Colonic mucosa (tissue), 4 donors: ENCODE data around the gene SEMA4D. TPM values are rescaled to one million over a fixed set of nuclear protein-coding genes. Genes with fewer than 3 reads are reported as not detected.

Experiments
- DNase-seq: peaks from one replicate; pipeline ENCODE4 v3.0.0-alpha.2; 2020
- H3K27ac ChIP-seq: fragments of 200-600 bp; one replicate; pipeline ENCODE4 v1.8.0; 2021
- H3K27me3 ChIP-seq: fragments of 200-600 bp; one replicate; pipeline ENCODE4 v1.8.0; 2021
- H3K36me3 ChIP-seq: fragments of 200-600 bp; one replicate; pipeline ENCODE4 v1.8.0; 2021
- H3K4me1 ChIP-seq: fragments of 200-600 bp; one replicate; pipeline ENCODE4 v1.8.0; 2021; ENCODE audit warnings: mild to moderate bottlenecking
- H3K4me3 ChIP-seq: fragments of 200-600 bp; one replicate; pipeline ENCODE4 v1.8.0; 2021
- H3K9ac ChIP-seq, 2 donors: one replicate each; pipeline ENCODE4 v1.7.0; 2013; ENCODE audit warnings: control low read depth in 2 of 2, low read depth in 2 of 2, low read length in 2 of 2
- H3K9me3 ChIP-seq: fragments of 200-600 bp; one replicate; pipeline ENCODE4 v1.8.0; 2021
- CTCF ChIP-seq: fragments of 200-600 bp; IDR thresholded peaks from one replicate; pipeline ENCODE4 v1.8.0; 2022; ENCODE audit warnings: antibody characterized with exemption, mild to moderate bottlenecking
- intact Hi-C: fragments of 100-400 bp; cut with DNase I; formaldehyde crosslinking; loops from one replicate; pipeline ENCODE4 v1.14.1; 2022
- total RNA-seq, 2 donors: library from RNA; stranded (reverse); fragmentation: NEBNext Ultra II Directional in 1 of 2; extraction: Animal tissue kit (Norgen Biotek cat#: 25700) in 1 of 2; gene quantifications; one replicate each; pipeline ENCODE4 v1.2.1, GENCODE V29; 2021
- donor health status: healthy.
- donor health status: DM: no; HTN: no; CAD: no.
- donor health status: DM: no; HTN: no; CAD: no.

Gene SEMA4D
- total RNA-seq, 2 donors from 2014 or later = 14.7 to 19.0 TPM

DNA sequence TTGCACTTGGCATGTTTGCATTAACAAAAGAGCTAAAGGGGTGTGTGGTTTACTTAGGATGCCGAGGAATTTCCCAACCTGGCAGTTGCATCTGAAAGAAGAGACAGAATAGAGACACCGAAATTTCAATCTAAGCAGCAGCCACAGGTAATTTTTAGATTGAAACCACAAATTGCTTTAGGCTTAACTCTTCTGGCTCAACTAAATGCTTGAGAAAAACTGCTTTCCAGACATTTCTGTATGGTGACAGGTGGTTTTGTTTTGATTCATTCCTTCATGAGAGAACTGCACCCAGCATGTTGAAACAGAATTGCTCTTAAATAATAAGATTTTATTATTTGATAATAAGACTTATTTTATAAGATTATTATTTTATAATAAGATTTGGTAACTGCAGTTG, 158.1 kb downstream of the SEMA4D start:
- Histone ChIP-seq H3K9me3 (no peaks in the 10 kb centered on the region), H3K4me1 (no peaks in the 10 kb centered on the region), H3K4me3 (no peak overlapping the region), H3K36me3 (no peaks in the 10 kb centered on the region), H3K27ac (no peak overlapping the region), H3K9ac (no peak overlapping the region), H3K27me3 (no peaks in the 10 kb centered on the region)
- no peak for TF ChIP-seq CTCF
- intact Hi-C loops = no loop called here
- DNase-seq = no peak

GRCh38 chr9:89330513-89330912, 167.4 kb downstream of the SEMA4D start:
- no peak for TF ChIP-seq CTCF

DNA sequence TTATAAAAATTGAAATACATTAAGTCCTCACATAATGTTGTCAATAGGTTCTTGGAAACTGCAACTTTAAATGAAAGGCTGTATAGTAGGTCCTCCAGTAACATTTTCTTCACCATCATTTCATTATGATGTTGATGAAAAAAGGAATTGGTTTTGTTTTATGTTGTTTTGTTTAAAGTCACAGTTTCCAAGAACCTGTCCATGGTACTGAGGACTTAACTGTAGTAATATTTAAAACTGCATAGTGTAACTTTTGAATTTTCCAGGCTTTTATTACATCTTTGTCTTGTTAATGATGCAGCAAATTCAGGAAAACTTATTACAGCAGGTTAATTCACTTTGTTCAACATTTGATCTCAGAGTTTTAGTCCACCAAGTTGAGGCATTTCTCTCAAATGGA, 168.0 kb downstream of the SEMA4D start:
- H3K27me3 ChIP-seq = no peaks in the 10 kb centered on the region
- no peaks in the 10 kb centered on the region for H3K9me3 ChIP-seq
- no peaks in the 10 kb centered on the region for H3K4me1 ChIP-seq
- no peak overlapping the region for H3K9ac ChIP-seq
- H3K27ac ChIP-seq = no peak overlapping the region
- intact Hi-C loops = no loop called here
- H3K36me3 ChIP-seq = peaks cover 36% of the 10 kb centered on the region
- H3K4me3 ChIP-seq = no peak overlapping the region
- TF ChIP-seq CTCF = no peak
- no peak for DNase-seq

More at GRCh38 chr9:89330513-89330912, 167.4 kb downstream of the SEMA4D start:
- H3K4me3 ChIP-seq = no peak overlapping the region
- no peaks in the 10 kb centered on the region for H3K9me3 ChIP-seq
- H3K9ac ChIP-seq = no peak overlapping the region
- H3K36me3 ChIP-seq = peaks cover 36% of the 10 kb centered on the region
- H3K27ac ChIP-seq = no peak overlapping the region
- DNase-seq = no peak
- no peaks in the 10 kb centered on the region for H3K27me3 ChIP-seq
- intact Hi-C loops = no loop called here
- no peaks in the 10 kb centered on the region for H3K4me1 ChIP-seq

- Histone ChIP-seq H3K27me3 (no peaks in the 10 kb centered on the region), H3K4me3 (no peak overlapping the region), H3K9me3 (no peaks in the 10 kb centered on the region), H3K4me1 (no peaks in the 10 kb centered on the region), H3K27ac (no peak overlapping the region), H3K9ac (no peak overlapping the region), H3K36me3 (peaks cover 30% of the 10 kb centered on the region)
- no peak for DNase-seq
- intact Hi-C loops = no loop called here
- no peak for TF ChIP-seq CTCF
Measured at GRCh38 chr9:89328064-89328463, 169.8 kb downstream of the SEMA4D start.

DNA sequence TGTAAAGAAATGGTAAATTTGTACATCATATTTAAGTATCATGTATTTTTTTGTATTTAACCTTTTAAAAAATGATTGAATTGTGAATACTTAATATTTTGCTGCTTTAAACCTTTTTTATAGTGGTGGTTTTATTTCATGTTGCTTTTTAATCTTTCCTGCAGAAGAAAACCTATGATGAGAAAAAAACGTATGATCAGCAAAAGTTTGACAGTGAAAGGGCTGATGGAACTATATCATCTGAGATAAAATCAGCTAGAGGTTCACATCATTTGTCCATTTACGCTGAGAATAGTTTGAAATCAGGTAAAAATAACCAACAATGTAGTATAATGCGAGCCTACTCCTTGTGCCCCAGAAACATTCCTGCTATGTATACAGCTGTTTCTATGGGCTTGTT, 172.2 kb downstream of the SEMA4D start:
- intact Hi-C loops = no loop called here
- DNase-seq = no peak
- H3K4me1 ChIP-seq = no peaks in the 10 kb centered on the region

More for the DNA sequence above, 172.2 kb downstream of the SEMA4D start:
- Histone ChIP-seq H3K4me3 (no peak overlapping the region), H3K9me3 (no peaks in the 10 kb centered on the region), H3K27me3 (no peaks in the 10 kb centered on the region), H3K36me3 (peaks cover 14% of the 10 kb centered on the region), H3K27ac (no peak overlapping the region), H3K9ac (no peak overlapping the region)
- TF ChIP-seq CTCF = no peak
